ENCODE data around the gene GOLGA8M.
"Not testable (repeated sequence)": the region's sequence is repeated elsewhere in the genome, so short reads cannot be mapped to it uniquely, and the experiment has no call there.

The GOLGA8M gene

GRCh38 chr15:28693021-28693420 is 19.2 kb downstream of the GOLGA8M start:
- H3K18ac ChIP-seq (ENCODE audit: low read length); H3K79me1 ChIP-seq (ENCODE audit: low read length): not testable (repeated sequence)

GRCh38 chr15:28673533-28673932 is 38.7 kb downstream of the GOLGA8M start:
- no CpG with 5 or more reads among the region's 2 CpGs for WGBS (ENCODE audit: extremely low coverage, insufficient coverage, insufficient read length)
- H3K27ac ChIP-seq (ENCODE audit: low read depth, low read length); DNase-seq; H3K27me3 ChIP-seq (ENCODE audit: insufficient read depth, low read length); H2AK5ac ChIP-seq (ENCODE audit: low read length); H2BK12ac ChIP-seq (ENCODE audit: low read length); H4K91ac ChIP-seq (ENCODE audit: low read depth, low read length); H3K14ac ChIP-seq (ENCODE audit: low read length); H3K9ac ChIP-seq (ENCODE audit: low read length); H3K18ac ChIP-seq (ENCODE audit: low read length); H3K79me1 ChIP-seq (ENCODE audit: low read length); H2BK5ac ChIP-seq (ENCODE audit: low read depth, low read length, poor library complexity); H3K9me3 ChIP-seq (ENCODE audit: insufficient read depth, low read depth, low read length); H2BK120ac ChIP-seq (ENCODE audit: insufficient read depth, low read length, poor library complexity); H3K36me3 ChIP-seq (ENCODE audit: control insufficient read depth in 1 of 2, insufficient read depth in 2 of 2, low read length in 2 of 2); H3K4me3 ChIP-seq (ENCODE audit: low read depth, low read length); H3K79me2 ChIP-seq (ENCODE audit: control insufficient read depth, insufficient read depth, low read length, poor library complexity); H3K4me1 ChIP-seq (ENCODE audit: control insufficient read depth in 1 of 2, insufficient read depth in 2 of 2, low read length in 2 of 2); H3K4me2 ChIP-seq (ENCODE audit: low read length); H3K4ac ChIP-seq (ENCODE audit: low read depth, low read length); H4K12ac ChIP-seq (ENCODE audit: low read depth, low read length); H3K23ac ChIP-seq (ENCODE audit: low read length); H4K8ac ChIP-seq (ENCODE audit: low read depth, low read length); H2AFZ ChIP-seq (ENCODE audit: insufficient read depth, low read length, poor library complexity): not testable (repeated sequence)

More at GRCh38 chr15:28693021-28693420, 19.2 kb downstream of the GOLGA8M start:
- not testable (repeated sequence) for H3K27ac ChIP-seq (ENCODE audit: low read depth, low read length); H3K36me3 ChIP-seq (ENCODE audit: control insufficient read depth in 1 of 2, insufficient read depth in 2 of 2, low read length in 2 of 2); H2AFZ ChIP-seq (ENCODE audit: insufficient read depth, low read length, poor library complexity); H3K4me2 ChIP-seq (ENCODE audit: low read length); H2BK5ac ChIP-seq (ENCODE audit: low read depth, low read length, poor library complexity); H3K14ac ChIP-seq (ENCODE audit: low read length); H3K4ac ChIP-seq (ENCODE audit: low read depth, low read length); H3K23ac ChIP-seq (ENCODE audit: low read length); H3K79me2 ChIP-seq (ENCODE audit: control insufficient read depth, insufficient read depth, low read length, poor library complexity); H4K12ac ChIP-seq (ENCODE audit: low read depth, low read length); H3K9me3 ChIP-seq (ENCODE audit: insufficient read depth, low read depth, low read length); H2AK5ac ChIP-seq (ENCODE audit: low read length); H3K4me1 ChIP-seq (ENCODE audit: control insufficient read depth in 1 of 2, insufficient read depth in 2 of 2, low read length in 2 of 2); H3K27me3 ChIP-seq (ENCODE audit: insufficient read depth, low read length); H2BK12ac ChIP-seq (ENCODE audit: low read length); H3K4me3 ChIP-seq (ENCODE audit: low read depth, low read length); H4K91ac ChIP-seq (ENCODE audit: low read depth, low read length); DNase-seq; H2BK120ac ChIP-seq (ENCODE audit: insufficient read depth, low read length, poor library complexity); H4K8ac ChIP-seq (ENCODE audit: low read depth, low read length); H3K9ac ChIP-seq (ENCODE audit: low read length)
- no CpG with 5 or more reads among the region's 14 CpGs for WGBS (ENCODE audit: extremely low coverage, insufficient coverage, insufficient read length)

GRCh38 chr15:28672122-28672521 is 40.1 kb downstream of the GOLGA8M start:
- H3K27me3 ChIP-seq (ENCODE audit: insufficient read depth, low read length); H2AK5ac ChIP-seq (ENCODE audit: low read length); H3K9me3 ChIP-seq (ENCODE audit: insufficient read depth, low read depth, low read length); H3K4me3 ChIP-seq (ENCODE audit: low read depth, low read length); H3K36me3 ChIP-seq (ENCODE audit: control insufficient read depth in 1 of 2, insufficient read depth in 2 of 2, low read length in 2 of 2); H3K27ac ChIP-seq (ENCODE audit: low read depth, low read length); H4K91ac ChIP-seq (ENCODE audit: low read depth, low read length); H4K8ac ChIP-seq (ENCODE audit: low read depth, low read length); DNase-seq; H3K9ac ChIP-seq (ENCODE audit: low read length); H3K4me1 ChIP-seq (ENCODE audit: control insufficient read depth in 1 of 2, insufficient read depth in 2 of 2, low read length in 2 of 2); H3K4ac ChIP-seq (ENCODE audit: low read depth, low read length); H2BK120ac ChIP-seq (ENCODE audit: insufficient read depth, low read length, poor library complexity); H3K23ac ChIP-seq (ENCODE audit: low read length); H3K79me1 ChIP-seq (ENCODE audit: low read length); H2AFZ ChIP-seq (ENCODE audit: insufficient read depth, low read length, poor library complexity); H2BK5ac ChIP-seq (ENCODE audit: low read depth, low read length, poor library complexity); H3K14ac ChIP-seq (ENCODE audit: low read length); H2BK12ac ChIP-seq (ENCODE audit: low read length); H4K12ac ChIP-seq (ENCODE audit: low read depth, low read length); H3K18ac ChIP-seq (ENCODE audit: low read length); H3K4me2 ChIP-seq (ENCODE audit: low read length); H3K79me2 ChIP-seq (ENCODE audit: control insufficient read depth, insufficient read depth, low read length, poor library complexity): not testable (repeated sequence)
- no CpG with 5 or more reads among the region's 3 CpGs for WGBS (ENCODE audit: extremely low coverage, insufficient coverage, insufficient read length)

- H3K4me1 ChIP-seq (ENCODE audit: control insufficient read depth in 1 of 2, insufficient read depth in 2 of 2, low read length in 2 of 2); H2BK12ac ChIP-seq (ENCODE audit: low read length); H3K18ac ChIP-seq (ENCODE audit: low read length); H2BK120ac ChIP-seq (ENCODE audit: insufficient read depth, low read length, poor library complexity); H3K79me1 ChIP-seq (ENCODE audit: low read length); H3K4ac ChIP-seq (ENCODE audit: low read depth, low read length); H4K12ac ChIP-seq (ENCODE audit: low read depth, low read length); H3K9ac ChIP-seq (ENCODE audit: low read length); H3K27ac ChIP-seq (ENCODE audit: low read depth, low read length); H4K91ac ChIP-seq (ENCODE audit: low read depth, low read length); H2AFZ ChIP-seq (ENCODE audit: insufficient read depth, low read length, poor library complexity); DNase-seq; H4K8ac ChIP-seq (ENCODE audit: low read depth, low read length); H3K27me3 ChIP-seq (ENCODE audit: insufficient read depth, low read length); H3K4me3 ChIP-seq (ENCODE audit: low read depth, low read length); H3K23ac ChIP-seq (ENCODE audit: low read length); H3K4me2 ChIP-seq (ENCODE audit: low read length); H3K36me3 ChIP-seq (ENCODE audit: control insufficient read depth in 1 of 2, insufficient read depth in 2 of 2, low read length in 2 of 2); H3K14ac ChIP-seq (ENCODE audit: low read length); H2BK5ac ChIP-seq (ENCODE audit: low read depth, low read length, poor library complexity); H3K9me3 ChIP-seq (ENCODE audit: insufficient read depth, low read depth, low read length); H2AK5ac ChIP-seq (ENCODE audit: low read length); H3K79me2 ChIP-seq (ENCODE audit: control insufficient read depth, insufficient read depth, low read length, poor library complexity): not testable (repeated sequence)
- no CpG with 5 or more reads among the region's 4 CpGs for WGBS (ENCODE audit: extremely low coverage, insufficient coverage, insufficient read length)
These were observed 45.8 kb downstream of the GOLGA8M start for GRCh38 chr15:28666402-28666801.

Data from trophoblast cell (in vitro differentiated cells and primary cell).